Lung (tissue), 12 donors: ENCODE measurements around the gene SEC14L6. TPM values are rescaled to one million over a fixed set of nuclear protein-coding genes. Genes with fewer than 3 reads are reported as not detected.
A peak's percentile ranks its signal among the peaks of the same experiment; 100 is the strongest.

ENCODE experiments used
- ATAC-seq: fragments of 200-7000 bp; cut with Tn5 transposase; one replicate; pipeline ENCODE4 v1.9.1; 2020; ENCODE audit warnings: moderate number of reproducible peaks; ENCODE audit not compliant: insufficient read depth, low FRiP score
- DNase-seq, 3 donors: peaks; one replicate each; pipeline ENCODE4 v3.0.0-alpha.2; 2013 to 2017
- H3K27ac ChIP-seq, 2 donors: one replicate each; pipeline ENCODE4 v1.5.1; 2013; ENCODE audit warnings: mild to moderate bottlenecking in 2 of 2, moderate library complexity in 2 of 2, control low read depth in 1 of 2, inconsistent platforms in 1 of 2, low read depth in 1 of 2, low read length in 1 of 2
- H3K27me3 ChIP-seq, 3 donors: one replicate each; pipeline ENCODE4 v1.5.1; 2013; ENCODE audit warnings: low read length in 2 of 3; ENCODE audit not compliant: control insufficient read depth in 3 of 3, insufficient read depth in 3 of 3
- H3K36me3 ChIP-seq, 4 donors: one replicate each; pipeline ENCODE4 v1.5.1; 2013; ENCODE audit warnings: low read length in 4 of 4, mild to moderate bottlenecking in 1 of 4, moderate library complexity in 1 of 4; ENCODE audit not compliant: control insufficient read depth in 4 of 4, insufficient read depth in 4 of 4
- H3K4me1 ChIP-seq, 5 donors: one replicate each; pipeline ENCODE4 v1.5.1; 2013; ENCODE audit warnings: low read length in 5 of 5, mild to moderate bottlenecking in 2 of 5, moderate library complexity in 1 of 5; ENCODE audit not compliant: control insufficient read depth in 5 of 5, insufficient read depth in 5 of 5
- H3K4me3 ChIP-seq: one replicate; pipeline ENCODE4 v1.5.1; 2013; ENCODE audit warnings: mild to moderate bottlenecking, control low read depth, moderate library complexity
- H3K9ac ChIP-seq, 2 donors: one replicate each; pipeline ENCODE4 v1.5.1; 2013; ENCODE audit warnings: low read length in 2 of 2, control low read depth in 1 of 2; ENCODE audit not compliant: insufficient read depth in 1 of 2
- H3K9me3 ChIP-seq, 4 donors: one replicate each; pipeline ENCODE4 v1.5.1; 2013; ENCODE audit warnings: low read length in 3 of 4, mild to moderate bottlenecking in 1 of 4, moderate library complexity in 1 of 4; ENCODE audit not compliant: control insufficient read depth in 4 of 4, insufficient read depth in 3 of 4
- WGBS, 2 donors: extraction: QIAGEN DNeasy Blood & Tissue Kit; methylation state at CpG; one replicate each; pipeline ENCODE4 v1.1.7; 2013; 5-methylcytosine and 5-hydroxymethylcytosine counted together
- polyA plus RNA-seq, 2 donors: library from polyadenylated mRNA; stranded (reverse); fragments of 200-250 nt; gene quantifications; one replicate each; pipeline ENCODE4 v1.2.1, GENCODE V29; 2013
- total RNA-seq, 2 donors: library from RNA; depleted of rRNA in 1 of 2; stranded (reverse); fragments of >200 nt in 1 of 2; gene quantifications; one replicate each; pipeline ENCODE4 v1.2.1, GENCODE V29; 2014 to 2021
- TF ChIP-seq, protein P1 (sequence below): IDR thresholded peaks from 2 replicates; pipeline ENCODE4 v1.5.1; 2012; ENCODE audit warnings: mild to moderate bottlenecking; ENCODE audit errors: control extremely low read depth, extremely low read depth
- donor health status: control.
- donor health status: control.
- donor health status: Bipolar disorder and iron deficiency.
- donor health status: healthy.
- donor health status: DM: yes; HTN: yes; CAD: no.

The SEC14L6 gene
- total and polyA plus RNA-seq, 4 donors: 0.61 to 12.4 (median 3.6) TPM

DNA sequence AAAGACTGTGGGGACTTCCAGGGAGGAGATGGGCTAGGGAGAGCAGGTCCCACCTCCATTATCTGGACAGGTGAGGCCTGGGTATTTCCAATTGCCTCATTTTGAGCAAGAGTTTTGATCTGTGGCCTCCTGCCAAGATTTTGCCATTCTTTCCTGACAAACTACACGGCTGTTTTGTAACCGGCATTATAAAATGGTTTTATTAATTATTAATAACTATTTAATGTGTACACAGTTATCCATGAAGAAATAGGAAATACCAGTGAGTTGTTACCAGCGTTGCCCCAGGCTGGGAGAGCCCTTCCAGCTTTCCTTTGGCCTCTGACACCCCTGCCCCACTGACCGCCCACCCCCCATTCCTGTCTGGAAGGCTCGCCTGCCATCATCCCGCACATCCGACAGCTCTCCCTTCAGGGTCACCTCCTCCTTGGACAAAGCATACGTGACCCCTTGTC is 59.9 kb downstream of the SEC14L6 start:
- no peak overlapping the region for H3K27ac ChIP-seq

DNA sequence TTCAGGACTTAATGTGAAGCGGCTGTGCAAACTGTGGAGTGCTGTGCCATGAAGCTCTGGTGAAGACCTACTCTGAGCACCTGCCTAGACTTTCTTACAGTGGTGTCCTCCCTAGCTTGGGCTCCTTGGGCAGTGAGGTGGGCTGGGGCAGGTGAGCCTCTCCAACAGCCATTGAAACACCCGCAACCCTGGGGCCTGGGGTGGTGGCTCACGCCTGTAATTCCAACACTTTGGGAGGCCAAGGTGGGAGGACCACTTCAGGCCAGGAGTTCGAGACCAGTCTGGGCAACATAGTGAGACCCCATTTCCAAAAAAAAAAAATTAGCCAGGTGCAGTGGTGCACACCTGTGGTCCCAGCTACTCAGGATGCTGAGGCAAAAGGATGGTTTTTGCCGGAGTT is 60.4 kb downstream of the SEC14L6 start:
- H3K27me3 ChIP-seq: no peaks in the 10 kb centered on the region
- WGBS, 2 donors: 89 to 94% methylated on average over 5 of the region's 5 CpGs
- no peak overlapping the region for H3K27ac ChIP-seq
- ATAC-seq (no peak), DNase-seq (no peak)
- TF ChIP-seq, protein P1, sequence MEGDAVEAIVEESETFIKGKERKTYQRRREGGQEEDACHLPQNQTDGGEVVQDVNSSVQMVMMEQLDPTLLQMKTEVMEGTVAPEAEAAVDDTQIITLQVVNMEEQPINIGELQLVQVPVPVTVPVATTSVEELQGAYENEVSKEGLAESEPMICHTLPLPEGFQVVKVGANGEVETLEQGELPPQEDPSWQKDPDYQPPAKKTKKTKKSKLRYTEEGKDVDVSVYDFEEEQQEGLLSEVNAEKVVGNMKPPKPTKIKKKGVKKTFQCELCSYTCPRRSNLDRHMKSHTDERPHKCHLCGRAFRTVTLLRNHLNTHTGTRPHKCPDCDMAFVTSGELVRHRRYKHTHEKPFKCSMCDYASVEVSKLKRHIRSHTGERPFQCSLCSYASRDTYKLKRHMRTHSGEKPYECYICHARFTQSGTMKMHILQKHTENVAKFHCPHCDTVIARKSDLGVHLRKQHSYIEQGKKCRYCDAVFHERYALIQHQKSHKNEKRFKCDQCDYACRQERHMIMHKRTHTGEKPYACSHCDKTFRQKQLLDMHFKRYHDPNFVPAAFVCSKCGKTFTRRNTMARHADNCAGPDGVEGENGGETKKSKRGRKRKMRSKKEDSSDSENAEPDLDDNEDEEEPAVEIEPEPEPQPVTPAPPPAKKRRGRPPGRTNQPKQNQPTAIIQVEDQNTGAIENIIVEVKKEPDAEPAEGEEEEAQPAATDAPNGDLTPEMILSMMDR: no peak
- no peaks in the 10 kb centered on the region for H3K36me3 ChIP-seq
- H3K4me3 ChIP-seq: no peak overlapping the region
- H3K4me1 ChIP-seq: peaks cover 0 to 1% (median 0%) of the 10 kb centered on the region in 5 donors
- no peaks in the 10 kb centered on the region for H3K9me3 ChIP-seq
- H3K9ac ChIP-seq: no peak overlapping the region

More for the DNA sequence above, 59.9 kb downstream of the SEC14L6 start:
- Histone ChIP-seq H3K9me3 (no peaks in the 10 kb centered on the region), H3K27me3 (no peaks in the 10 kb centered on the region), H3K4me3 (no peak overlapping the region), H3K36me3 (no peaks in the 10 kb centered on the region), H3K4me1 (peaks cover 0 to 1% (median 0%) of the 10 kb centered on the region in 5 donors), H3K9ac (no peak overlapping the region)
- 57 to 71% methylated on average over 8 of the region's 8 CpGs for WGBS, 2 donors
- TF ChIP-seq, protein P1: no peak
- peak; percentile 15 to 39 (median 29) for DNase-seq
- no peak for ATAC-seq

DNA sequence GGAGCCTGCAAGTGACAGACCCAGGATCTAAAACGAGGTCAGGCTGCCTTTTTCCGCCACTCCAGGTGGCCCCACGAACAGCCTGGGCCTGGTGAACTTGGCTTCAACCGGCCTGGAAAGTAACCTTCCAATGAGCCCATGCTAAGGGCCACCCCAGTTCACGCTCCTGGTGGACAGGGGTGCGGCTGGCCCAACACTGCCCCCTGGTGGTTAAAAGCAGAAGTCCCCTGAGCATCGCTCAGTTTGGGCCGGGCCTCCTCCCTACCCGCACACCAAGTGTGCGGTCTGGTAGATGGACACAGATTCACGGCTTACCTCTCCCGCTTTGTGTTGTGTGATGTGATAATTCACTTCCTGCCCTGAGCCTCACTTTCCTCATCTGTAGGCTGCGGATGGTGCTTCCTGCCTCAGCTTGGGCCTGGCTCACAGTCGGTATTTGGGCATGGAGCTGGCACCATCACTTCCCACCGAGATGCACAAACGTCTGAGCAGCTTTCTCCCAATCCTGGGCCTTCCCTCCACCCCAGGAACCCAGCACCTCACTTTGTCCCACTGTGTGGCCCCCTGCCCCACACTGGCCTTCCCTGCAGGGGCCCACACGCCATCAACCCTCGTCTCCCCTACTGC is 61.1 kb downstream of the SEC14L6 start:
- Histone ChIP-seq H3K27ac (no peak overlapping the region), H3K4me1 (peaks cover 0 to 1% (median 0%) of the 10 kb centered on the region in 5 donors), H3K4me3 (no peak overlapping the region), H3K9ac (no peak overlapping the region), H3K36me3 (no peaks in the 10 kb centered on the region), H3K27me3 (no peaks in the 10 kb centered on the region), H3K9me3 (no peaks in the 10 kb centered on the region)
- WGBS, 2 donors: 29 to 33% methylated on average over 18 of the region's 18 CpGs
- TF ChIP-seq, protein P1: peak; percentile 90
- DNase-seq (peak; percentile 47 to 58 (median 52)), ATAC-seq (peak; percentile 86)
